IMR-90 (cell line): ENCODE data around the gene ESAM. TPM values are rescaled to one million over a fixed set of nuclear protein-coding genes. Genes with fewer than 3 reads are reported as not detected.

Experiments used
- ATAC-seq: fragments of 200-7000 bp; cut with Tn5 transposase; 2 replicates; pipeline ENCODE4 v1.9.1; 2020; ENCODE audit warnings: low read depth, mild to moderate bottlenecking, moderate library complexity
- BruUV-seq: library from RNA; stranded (reverse); fragments of 400-500 nt; replicated peaks from 2 replicates; lab custom pipeline; 2021; lab: Mats Ljungman, UMichigan
- CTCF ChIA-PET: fragments of 300-600 bp; formaldehyde crosslinking; extraction: SDS; loops from one replicate; lab custom pipeline; 2021; ENCODE audit warnings: antibody characterized with exemption; lab: Yijun Ruan, JAX
- POLR2A ChIA-PET: fragments of 300-600 bp; sonication (Branson Sonifier 250); formaldehyde crosslinking; loops from one replicate; lab custom pipeline; 2022; ENCODE audit warnings: antibody characterized with exemption; ENCODE audit not compliant: unreplicated experiment; lab: Charles Lee
- DNase-seq: peaks from one replicate; pipeline ENCODE4 v3.0.0; 2013
- H2AFZ ChIP-seq: replicated peaks from 2 replicates; pipeline ENCODE3; 2013; ENCODE audit warnings: low read length, mild to moderate bottlenecking; ENCODE audit not compliant: poor library complexity
- H2AK5ac ChIP-seq: 2 replicates; pipeline ENCODE4 v1.6.1; 2013; ENCODE audit warnings: low read depth, low read length, inconsistent platforms
- H2AK9ac ChIP-seq: replicated peaks from 2 replicates; pipeline ENCODE3; 2013; ENCODE audit warnings: mild to moderate bottlenecking, low read depth, low read length, moderate library complexity; ENCODE audit not compliant: poor library complexity
- H2BK120ac ChIP-seq: 2 replicates; pipeline ENCODE4 v1.6.1; 2013; ENCODE audit warnings: low read depth, low read length, inconsistent platforms
- H2BK15ac ChIP-seq: 3 replicates; pipeline ENCODE4 v1.6.1; 2013; ENCODE audit warnings: low read depth, low read length, inconsistent platforms
- H2BK20ac ChIP-seq: 2 replicates; pipeline ENCODE4 v1.6.1; 2013; ENCODE audit warnings: low read depth, mild to moderate bottlenecking, inconsistent platforms, low read length, moderate library complexity
- H2BK5ac ChIP-seq: 2 replicates; pipeline ENCODE4 v1.6.1; 2013; ENCODE audit warnings: mild to moderate bottlenecking, low read depth, low read length, inconsistent platforms; ENCODE audit not compliant: poor library complexity, severe bottlenecking
- H3K14ac ChIP-seq: replicated peaks from 2 replicates; pipeline ENCODE4 v1.6.1; 2013; ENCODE audit warnings: low read depth, low read length, inconsistent platforms
- H3K18ac ChIP-seq: 2 replicates; pipeline ENCODE4 v1.6.1; 2013; ENCODE audit warnings: low read depth, low read length, control low read depth
- H3K23ac ChIP-seq: 2 replicates; pipeline ENCODE4 v1.6.1; 2013; ENCODE audit warnings: low read depth, low read length, inconsistent platforms
- H3K27ac ChIP-seq: 2 replicates; pipeline ENCODE4 v1.5.1; 2013; ENCODE audit warnings: mild to moderate bottlenecking, control low read depth, low read length; ENCODE audit not compliant: insufficient read depth
- H3K27me3 ChIP-seq: 2 replicates; pipeline ENCODE4 v1.6.1; 2013; ENCODE audit warnings: low read length; ENCODE audit not compliant: control insufficient read depth, insufficient read depth
- H3K36me3 ChIP-seq: 2 replicates; pipeline ENCODE4 v1.6.1; 2013; ENCODE audit warnings: low read length, mixed read lengths; ENCODE audit not compliant: control insufficient read depth, insufficient read depth
- H3K4ac ChIP-seq: 2 replicates; pipeline ENCODE4 v1.6.1; 2013; ENCODE audit warnings: low read depth, low read length, inconsistent platforms
- H3K4me1 ChIP-seq: 2 replicates; pipeline ENCODE4 v1.6.1; 2013; ENCODE audit warnings: low read length, mixed read lengths; ENCODE audit not compliant: control insufficient read depth, insufficient read depth
- H3K4me2 ChIP-seq: 2 replicates; pipeline ENCODE4 v1.6.1; 2013; ENCODE audit warnings: low read depth, mild to moderate bottlenecking, control low read depth, low read length, moderate library complexity
- H3K4me3 ChIP-seq: 2 replicates; pipeline ENCODE4 v1.5.1; 2013; ENCODE audit warnings: low read depth, mild to moderate bottlenecking, control low read depth, low read length, moderate library complexity; ENCODE audit not compliant: insufficient read depth
- H3K56ac ChIP-seq: 2 replicates; pipeline ENCODE4 v1.6.1; 2013; ENCODE audit warnings: low read length, inconsistent platforms; ENCODE audit not compliant: insufficient read depth; ENCODE audit errors: extremely low read depth
- H3K79me1 ChIP-seq, 2 experiments: 2 replicates each; pipeline ENCODE4 v1.6.1; 2013; ENCODE audit warnings: low read length in 2 of 2, inconsistent platforms in 1 of 2, low read depth in 1 of 2
- H3K9ac ChIP-seq: 2 replicates; pipeline ENCODE4 v1.6.1; 2013; ENCODE audit warnings: low read depth, low read length, control low read depth
- H3K9me1 ChIP-seq: 2 replicates; pipeline ENCODE4 v1.6.1; 2013; ENCODE audit warnings: low read length, inconsistent platforms; ENCODE audit not compliant: insufficient read depth
- H3K9me3 ChIP-seq: 2 replicates; pipeline ENCODE4 v1.6.1; 2013; ENCODE audit warnings: low read length; ENCODE audit not compliant: control insufficient read depth, insufficient read depth
- H4K20me1 ChIP-seq: 2 replicates; pipeline ENCODE4 v1.6.1; 2013; ENCODE audit warnings: low read length, inconsistent platforms; ENCODE audit not compliant: insufficient read depth
- H4K5ac ChIP-seq: 2 replicates; pipeline ENCODE4 v1.6.1; 2013; ENCODE audit warnings: mild to moderate bottlenecking, low read depth, low read length, control low read depth
- H4K8ac ChIP-seq, 2 experiments: 2 replicates each; pipeline ENCODE4 v1.6.1; 2013; ENCODE audit warnings: low read depth in 2 of 2, low read length in 2 of 2, control low read depth in 1 of 2, inconsistent platforms in 1 of 2
- H4K91ac ChIP-seq: 2 replicates; pipeline ENCODE4 v1.6.1; 2013; ENCODE audit warnings: low read depth, low read length, inconsistent platforms; ENCODE audit not compliant: insufficient read depth
- BHLHE40 ChIP-seq: fragments of 150-350 bp; IDR thresholded peaks from 2 replicates; pipeline ENCODE4 v1.6.1; 2016; ENCODE audit warnings: mild to moderate bottlenecking, low read depth, low read length
- CEBPB ChIP-seq: IDR thresholded peaks from 2 replicates; pipeline ENCODE4 v1.6.1; 2012; ENCODE audit warnings: low read depth, low read length, improper control_type of control experiment
- CHD1 ChIP-seq: IDR thresholded peaks from 2 replicates; pipeline ENCODE4 v1.6.1; 2012; ENCODE audit warnings: low read depth, low read length, improper control_type of control experiment
- CTCF ChIP-seq: conservative IDR thresholded peaks from 2 replicates; pipeline ENCODE4 v1.5.1; 2012; ENCODE audit warnings: mild to moderate bottlenecking, low read depth, low read length, improper control_type of control experiment
- ELK1 ChIP-seq: fragments of 150-350 bp; IDR thresholded peaks from 2 replicates; pipeline ENCODE4 v1.6.1; 2016; ENCODE audit warnings: low read depth, mild to moderate bottlenecking, low read length, moderate library complexity, borderline replicate concordance
- FOS ChIP-seq: fragments of 150-350 bp; IDR thresholded peaks from 2 replicates; pipeline ENCODE4 v1.6.1; 2016; ENCODE audit warnings: low read depth, low read length
- MAFK ChIP-seq: IDR thresholded peaks from 2 replicates; pipeline ENCODE4 v1.6.1; 2012; ENCODE audit warnings: low read depth, low read length, improper control_type of control experiment
- MAZ ChIP-seq: IDR thresholded peaks from 2 replicates; pipeline ENCODE4 v1.6.1; 2012; ENCODE audit warnings: low read depth, mild to moderate bottlenecking, low read length, improper control_type of control experiment, moderate library complexity, borderline replicate concordance
- MXI1 ChIP-seq: IDR thresholded peaks from 2 replicates; pipeline ENCODE4 v1.6.1; 2012; ENCODE audit warnings: low read depth, mild to moderate bottlenecking, low read length, moderate library complexity, borderline replicate concordance
- NFE2L2 ChIP-seq: fragments of 150-350 bp; IDR thresholded peaks from 2 replicates; pipeline ENCODE4 v1.6.1; 2016; ENCODE audit warnings: low read depth, mild to moderate bottlenecking, low read length
- POLR2A ChIP-seq: IDR thresholded peaks from 2 replicates; pipeline ENCODE4 v1.6.1; 2012; ENCODE audit warnings: mild to moderate bottlenecking, low read depth, low read length
- RCOR1 ChIP-seq: IDR thresholded peaks from 2 replicates; pipeline ENCODE4 v1.6.1; 2012; ENCODE audit warnings: mild to moderate bottlenecking, low read length, improper control_type of control experiment; ENCODE audit not compliant: insufficient replicate concordance
- RFX5 ChIP-seq: IDR thresholded peaks from 2 replicates; pipeline ENCODE4 v1.8.0; 2012; ENCODE audit warnings: low read depth, mild to moderate bottlenecking, low read length, moderate library complexity
- SMC3 ChIP-seq: fragments of 150-350 bp; IDR thresholded peaks from 2 replicates; pipeline ENCODE4 v1.6.1; 2016; ENCODE audit warnings: low read depth, mild to moderate bottlenecking, antibody characterized with exemption, low read length, moderate library complexity
- USF2 ChIP-seq: fragments of 150-350 bp; IDR thresholded peaks from 2 replicates; pipeline ENCODE4 v1.6.1; 2017; ENCODE audit warnings: mild to moderate bottlenecking, antibody characterized with exemption, low read length, low read depth
- WGBS, 2 experiments: methylation state at CpG; one replicate each; pipeline versions ENCODE4 v1.1.5 to v1.1.7; 2013; ENCODE audit warnings: missing lambda C conversion rate in 2 of 2; ENCODE audit not compliant: insufficient read length in 1 of 2; ENCODE audit errors: extremely low coverage in 2 of 2; 5-methylcytosine and 5-hydroxymethylcytosine counted together
- dilution Hi-C: fragments of 300-500 bp; cut with HindIII; formaldehyde crosslinking; loops from one replicate; pipeline ENCODE4 v1.14.3; 2018; ENCODE audit warnings: low sequenced_read_pairs; ENCODE audit not compliant: unreplicated experiment
- in situ Hi-C: fragments of 300-500 bp; cut with MboI; formaldehyde crosslinking; loops from 3 replicates; pipeline ENCODE4 v1.14.3; 2019; ENCODE audit warnings: low sequenced_read_pairs, inconsistent platforms, mixed read lengths
- intact Hi-C: fragments of 100-400 bp; cut with micrococcal nuclease; formaldehyde crosslinking; loops from 2 replicates; pipeline ENCODE4 v1.10.0; 2022
- polyA plus RNA-seq, 3 experiments: library from polyadenylated mRNA; depleted of rRNA; stranded (reverse); fragments of >200 nt; gene quantifications; 2 replicates each; pipeline ENCODE4 v1.2.3, GENCODE V29; 2012; ENCODE audit warnings: low replicate concordance in 1 of 3
- total RNA-seq: library from RNA; depleted of rRNA; stranded (reverse); fragments of >200 nt; gene quantifications from 2 replicates; pipeline ENCODE4 v1.2.3, GENCODE V29; 2012

The ESAM gene
- total and polyA plus RNA-seq, 2 of the 4 experiments (the other 2 are of a cell fraction): under 0.01 to 0.12 TPM

- peaks cover 4% of the 10 kb centered on the region; the same call in 1 of the 2 replicates for H3K36me3 ChIP-seq
- no peak overlapping the region for H4K91ac ChIP-seq
- no peak overlapping the region for H2BK5ac ChIP-seq
- H2AFZ ChIP-seq: no peak overlapping the region
- no peak overlapping the region for H3K27ac ChIP-seq
- no peak overlapping the region for H2AK9ac ChIP-seq
- no peak overlapping the region for H2BK120ac ChIP-seq
- no peak overlapping the region for H4K5ac ChIP-seq
- peaks cover 24 to 48% of the 10 kb centered on the region in 2 experiments for H3K79me1 ChIP-seq
- no peak overlapping the region for H3K4me2 ChIP-seq
- no peak overlapping the region for H2BK20ac ChIP-seq
- ATAC-seq (no peak), DNase-seq (no peak)
- H3K27me3 ChIP-seq: no peaks in the 10 kb centered on the region
- peaks cover 8% of the 10 kb centered on the region; the same call in 1 of the 2 replicates for H4K20me1 ChIP-seq
- no peak overlapping the region for H3K4ac ChIP-seq
- no TSS peak for BruUV-seq
- H3K9ac ChIP-seq: no peak overlapping the region
- intact Hi-C loops (no loop called here), in situ Hi-C loops (no loop called here), dilution Hi-C loops (no loop called here)
- H3K9me3 ChIP-seq: no peaks in the 10 kb centered on the region
- H2AK5ac ChIP-seq: no peak overlapping the region
- H3K56ac ChIP-seq: no peak overlapping the region
- H3K23ac ChIP-seq: no peak overlapping the region
- no peak overlapping the region for H4K8ac ChIP-seq
- H2BK15ac ChIP-seq: no peak overlapping the region
- WGBS, 2 experiments: no CpG with 5 or more reads among the region's 1 CpG
- H3K18ac ChIP-seq: no peak overlapping the region
- CTCF ChIA-PET: no interaction called here
- H3K4me1 ChIP-seq: peaks cover 2% of the 10 kb centered on the region; the same call in 1 of the 2 replicates
- 0 out of 2 replicates have a peak, but pooled peaks cover 6% of the 10 kb centered on the region for H3K9me1 ChIP-seq
- no peak overlapping the region for H3K4me3 ChIP-seq
- H3K14ac ChIP-seq: no peak overlapping the region
- POLR2A ChIA-PET: no interaction called here
- TF ChIP-seq MAFK (no peak), CHD1 (no peak), CEBPB (no peak), ELK1 (no peak), SMC3 (no peak), RFX5 (no peak), FOS (no peak), BHLHE40 (no peak), NFE2L2 (no peak), CTCF (no peak), POLR2A (no peak), MXI1 (no peak), MAZ (no peak), RCOR1 (no peak), USF2 (no peak)
Observed at GRCh38 chr11:124779568-124779967, 17.5 kb upstream of the ESAM start.
